ENCODE measurements around the gene BAX.

The BAX gene

DNA sequence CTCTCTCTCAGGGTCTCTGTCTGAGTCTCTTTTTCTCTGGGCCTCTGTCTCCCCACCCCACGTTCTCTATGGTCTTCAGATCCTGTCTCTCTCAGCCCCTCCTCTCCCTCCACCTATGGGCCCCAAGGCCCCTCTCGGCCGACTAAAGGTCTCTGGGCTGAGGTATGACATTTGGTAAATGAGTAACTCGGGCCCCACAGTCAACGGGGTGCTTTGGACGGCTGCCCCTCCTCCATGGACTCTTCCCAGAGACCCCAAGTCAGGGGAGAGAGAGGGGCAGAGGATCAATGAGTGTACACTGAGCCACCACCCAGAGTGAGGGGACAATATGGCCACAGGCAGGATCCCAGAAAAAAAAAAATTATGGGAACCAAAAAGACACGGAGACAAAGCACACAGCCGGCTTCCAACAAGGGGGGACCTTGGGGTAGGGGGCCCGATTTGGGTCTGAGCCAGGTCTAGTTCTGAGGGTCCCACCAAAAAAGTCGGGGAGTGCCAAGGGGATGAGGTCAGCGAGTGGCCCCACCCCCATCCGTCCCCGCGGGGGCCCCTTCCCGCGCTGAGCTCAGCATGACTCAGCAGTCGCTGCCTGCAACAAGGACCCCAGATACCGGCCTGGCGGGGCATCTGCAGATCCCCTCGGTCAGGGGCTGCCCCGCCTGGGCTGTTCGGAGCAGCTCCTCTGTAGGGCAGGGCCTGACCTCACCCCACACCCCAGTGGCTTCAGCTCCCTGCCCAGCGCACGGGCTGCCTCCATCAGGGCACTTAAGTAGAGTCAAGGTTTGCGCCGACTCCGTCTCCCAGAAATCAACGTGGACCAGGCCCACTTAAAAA is 8.9 kb downstream of the BAX start:
- DNase-seq = peak; percentile 83 to 88

DNA sequence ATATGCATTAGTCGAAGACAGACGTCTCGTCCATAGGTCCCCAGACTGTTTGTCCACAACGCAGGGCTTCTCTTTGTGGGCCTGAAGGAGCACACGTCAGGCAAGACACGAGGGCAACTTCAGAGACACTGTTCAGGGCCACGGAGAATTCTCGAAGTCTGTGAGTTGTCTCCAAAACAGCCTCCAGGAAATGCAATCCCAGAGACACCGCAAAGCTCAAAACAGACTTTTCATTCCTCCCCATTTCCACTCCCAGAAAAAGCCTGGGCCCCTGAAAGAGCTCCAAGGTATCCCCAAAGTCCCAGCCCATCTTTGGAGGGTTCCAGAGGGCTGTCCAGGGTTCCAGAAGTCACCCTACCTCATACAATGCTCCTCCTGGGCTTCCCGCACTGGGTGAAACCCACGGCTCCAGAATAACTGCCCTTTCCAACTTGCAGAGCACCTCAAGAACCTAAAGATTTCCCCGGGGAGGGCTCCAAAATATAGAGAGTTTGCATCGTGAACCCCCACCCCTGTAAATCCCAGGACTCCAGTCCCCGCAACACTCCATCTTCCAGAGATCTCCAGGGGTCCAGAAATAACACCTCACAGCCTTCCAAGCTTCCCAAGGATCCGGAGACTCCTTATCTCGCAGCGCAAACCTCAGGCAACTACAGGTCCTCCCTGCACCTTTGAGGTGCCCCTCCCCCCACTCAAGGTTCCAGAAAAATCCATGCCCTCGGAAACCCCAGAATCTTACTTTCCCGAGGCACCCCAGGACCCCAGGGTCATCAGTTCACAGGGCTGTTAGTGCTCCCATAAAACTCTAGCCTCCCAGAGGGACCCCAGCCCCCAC is 9.7 kb downstream of the BAX start:
- DNase-seq = no peak

DNA sequence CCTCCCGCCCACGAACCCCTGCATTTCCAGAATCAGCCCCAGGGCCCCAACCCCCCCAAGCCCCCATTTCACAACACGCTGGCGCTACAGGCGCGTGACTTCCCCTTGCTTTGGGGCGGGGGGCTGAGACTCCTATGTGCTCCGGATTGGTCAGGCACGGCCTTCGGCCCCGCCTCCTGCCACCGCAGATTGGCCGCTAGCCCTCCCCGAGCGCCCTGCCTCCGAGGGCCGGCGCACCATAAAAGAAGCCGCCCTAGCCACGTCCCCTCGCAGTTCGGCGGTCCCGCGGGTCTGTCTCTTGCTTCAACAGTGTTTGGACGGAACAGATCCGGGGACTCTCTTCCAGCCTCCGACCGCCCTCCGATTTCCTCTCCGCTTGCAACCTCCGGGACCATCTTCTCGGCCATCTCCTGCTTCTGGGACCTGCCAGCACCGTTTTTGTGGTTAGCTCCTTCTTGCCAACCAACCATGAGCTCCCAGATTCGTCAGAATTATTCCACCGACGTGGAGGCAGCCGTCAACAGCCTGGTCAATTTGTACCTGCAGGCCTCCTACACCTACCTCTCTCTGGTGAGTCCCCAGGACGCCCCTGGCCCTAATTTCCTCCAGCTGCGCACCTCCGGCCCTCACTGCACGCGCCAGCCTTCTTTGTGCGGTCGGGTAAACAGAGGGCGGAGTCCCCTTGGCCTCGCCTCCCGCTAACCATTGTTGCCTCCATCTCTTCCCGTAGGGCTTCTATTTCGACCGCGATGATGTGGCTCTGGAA is 10.5 kb downstream of the BAX start, which contains the start of gene FTL:
Gene FTL (plus strand): TSS at position 270 of the 766 bp plus-strand sequence. CDS start 199 bp downstream, at position 469.
- DNase-seq = peak; percentile 94 to 96

DNA sequence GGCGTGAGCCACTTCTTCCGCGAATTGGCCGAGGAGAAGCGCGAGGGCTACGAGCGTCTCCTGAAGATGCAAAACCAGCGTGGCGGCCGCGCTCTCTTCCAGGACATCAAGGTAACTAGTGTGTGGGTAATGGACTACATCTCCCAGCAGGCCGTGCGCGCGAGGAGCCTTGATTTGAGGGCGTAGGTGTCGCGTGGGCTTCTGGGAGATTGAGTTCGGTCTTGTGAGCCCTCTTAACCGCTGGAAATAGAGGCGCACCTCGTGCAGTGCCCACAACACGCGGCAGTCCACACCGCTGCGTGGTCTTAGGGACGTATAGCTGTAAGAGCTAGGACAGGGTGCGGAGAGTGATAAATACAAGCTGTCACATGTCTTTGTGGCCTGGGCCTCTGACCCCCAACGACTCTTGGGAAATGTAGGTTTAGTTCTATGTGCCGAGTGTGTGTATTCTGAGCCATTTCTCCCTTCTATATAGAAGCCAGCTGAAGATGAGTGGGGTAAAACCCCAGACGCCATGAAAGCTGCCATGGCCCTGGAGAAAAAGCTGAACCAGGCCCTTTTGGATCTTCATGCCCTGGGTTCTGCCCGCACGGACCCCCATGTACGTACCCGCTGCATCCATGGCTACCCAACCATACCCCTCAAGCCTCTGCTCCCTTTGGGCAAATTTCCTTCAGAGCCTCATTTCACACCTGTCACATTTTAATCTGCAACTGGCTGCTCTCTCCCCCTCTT is 11.3 kb downstream of the BAX start:
- DNase-seq = peak; percentile 94 to 95

DNA sequence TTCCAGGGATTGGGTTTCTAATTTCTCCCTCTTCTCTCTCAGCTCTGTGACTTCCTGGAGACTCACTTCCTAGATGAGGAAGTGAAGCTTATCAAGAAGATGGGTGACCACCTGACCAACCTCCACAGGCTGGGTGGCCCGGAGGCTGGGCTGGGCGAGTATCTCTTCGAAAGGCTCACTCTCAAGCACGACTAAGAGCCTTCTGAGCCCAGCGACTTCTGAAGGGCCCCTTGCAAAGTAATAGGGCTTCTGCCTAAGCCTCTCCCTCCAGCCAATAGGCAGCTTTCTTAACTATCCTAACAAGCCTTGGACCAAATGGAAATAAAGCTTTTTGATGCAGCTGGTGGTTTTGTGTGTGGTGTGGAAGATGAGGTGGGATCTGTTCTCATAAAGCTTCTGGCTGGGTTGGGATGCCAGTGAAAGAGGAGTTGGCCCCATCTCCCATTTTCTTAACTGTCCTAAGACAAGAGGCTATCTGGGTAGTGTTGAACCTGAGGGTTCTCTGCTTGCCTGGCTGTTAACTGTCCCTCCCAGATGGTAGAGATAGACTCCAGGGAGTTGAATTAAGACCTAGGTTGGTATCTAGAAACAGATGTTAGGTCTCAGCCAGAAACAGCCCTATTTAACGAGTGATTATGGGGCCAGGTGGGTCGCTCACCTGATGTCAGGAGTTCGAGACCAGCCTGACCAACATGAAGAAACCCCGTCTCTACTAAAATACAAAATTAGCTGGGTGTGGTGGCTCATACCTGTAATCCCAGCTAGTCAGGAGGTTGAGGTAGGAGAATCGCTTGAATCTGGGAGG is 12.1 kb downstream of the BAX start:
- DNase-seq = peak in 1 of 2 experiments; percentile 32

DNA sequence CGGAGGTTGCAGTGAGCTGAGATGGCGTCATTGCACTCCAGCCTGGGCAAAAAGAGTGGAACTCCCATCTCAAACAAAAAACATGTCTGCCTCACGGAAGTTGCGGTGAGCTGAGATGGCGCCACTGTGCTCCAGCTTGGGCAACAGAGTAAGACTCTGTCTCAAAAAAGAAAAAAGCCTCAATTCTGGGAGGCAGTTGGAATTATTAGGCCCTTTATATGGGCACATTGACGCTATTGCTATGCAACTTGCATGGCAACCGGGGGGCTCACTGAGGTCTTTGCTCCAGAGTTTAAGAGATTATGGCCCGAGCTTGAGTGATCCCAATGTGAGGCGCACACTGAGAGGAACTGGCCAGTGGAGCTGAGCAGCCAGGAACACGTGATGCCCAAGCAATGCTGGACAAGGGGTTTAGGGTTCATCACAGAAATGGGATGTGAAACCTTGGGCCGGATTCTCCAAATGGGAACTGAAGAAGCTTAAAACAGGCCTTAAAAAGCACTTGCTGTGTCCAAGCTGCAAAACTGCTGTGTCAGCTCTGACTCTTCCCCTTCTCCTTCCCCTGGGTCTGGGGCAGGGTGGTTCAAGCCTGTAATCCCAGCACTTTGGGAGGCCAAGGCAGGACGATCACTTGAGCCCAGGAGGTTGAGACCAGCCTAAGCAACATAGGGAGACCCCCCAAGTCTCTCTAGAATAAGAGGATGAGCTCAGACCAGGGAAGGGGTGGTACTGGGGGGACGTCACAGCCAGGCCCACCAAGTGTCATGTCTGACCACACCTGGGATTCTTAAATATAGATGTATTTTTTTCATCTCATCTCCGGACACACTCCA is 12.9 kb downstream of the BAX start:
- DNase-seq = peak in 1 of 2 experiments; percentile 31

DNA sequence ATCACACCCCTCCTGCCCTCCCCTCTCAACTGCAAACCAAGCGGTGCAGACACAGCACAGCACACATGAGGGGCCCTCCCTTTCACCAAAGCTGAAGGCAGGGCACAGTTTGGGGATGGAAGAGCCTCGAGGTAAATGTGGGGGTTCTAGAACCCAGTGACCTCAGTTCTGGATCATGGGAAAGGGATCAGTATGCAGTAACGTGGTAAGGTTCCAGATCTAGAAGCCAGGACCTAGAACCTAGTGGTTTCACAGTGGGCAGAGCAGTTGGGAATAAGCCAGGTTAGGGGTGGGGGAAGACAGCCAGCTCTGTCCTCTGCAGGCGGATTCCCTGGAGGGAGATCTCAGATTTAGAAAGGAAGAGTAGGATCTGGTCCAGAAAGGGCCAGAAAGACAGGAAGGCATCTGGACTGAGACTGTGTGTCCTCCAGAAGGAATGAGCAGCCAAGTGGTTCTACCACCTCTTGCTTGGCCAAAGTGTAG is 13.5 kb downstream of the BAX start:
- DNase-seq = no peak

DNA sequence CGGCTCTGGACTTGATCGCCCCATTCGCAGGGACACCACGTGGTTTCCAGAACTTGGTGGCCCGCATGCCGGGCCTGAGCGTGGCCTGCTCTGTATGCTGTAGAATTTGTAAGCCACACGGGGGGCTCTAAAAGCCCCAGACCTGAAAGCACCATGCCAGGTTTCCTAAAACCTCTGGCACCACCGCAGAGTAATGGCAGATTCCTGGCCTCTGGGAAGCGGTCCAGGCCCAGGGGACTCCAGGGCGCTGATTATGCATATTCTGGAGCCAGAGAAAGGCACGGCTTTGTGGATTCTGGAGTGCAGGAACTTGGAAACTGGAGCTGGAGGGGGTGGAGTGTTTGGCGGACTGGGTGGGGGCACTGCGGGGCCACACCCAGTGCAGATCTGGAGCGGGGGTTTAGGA is 14.1 kb downstream of the BAX start:
- no peak for DNase-seq

DNA sequence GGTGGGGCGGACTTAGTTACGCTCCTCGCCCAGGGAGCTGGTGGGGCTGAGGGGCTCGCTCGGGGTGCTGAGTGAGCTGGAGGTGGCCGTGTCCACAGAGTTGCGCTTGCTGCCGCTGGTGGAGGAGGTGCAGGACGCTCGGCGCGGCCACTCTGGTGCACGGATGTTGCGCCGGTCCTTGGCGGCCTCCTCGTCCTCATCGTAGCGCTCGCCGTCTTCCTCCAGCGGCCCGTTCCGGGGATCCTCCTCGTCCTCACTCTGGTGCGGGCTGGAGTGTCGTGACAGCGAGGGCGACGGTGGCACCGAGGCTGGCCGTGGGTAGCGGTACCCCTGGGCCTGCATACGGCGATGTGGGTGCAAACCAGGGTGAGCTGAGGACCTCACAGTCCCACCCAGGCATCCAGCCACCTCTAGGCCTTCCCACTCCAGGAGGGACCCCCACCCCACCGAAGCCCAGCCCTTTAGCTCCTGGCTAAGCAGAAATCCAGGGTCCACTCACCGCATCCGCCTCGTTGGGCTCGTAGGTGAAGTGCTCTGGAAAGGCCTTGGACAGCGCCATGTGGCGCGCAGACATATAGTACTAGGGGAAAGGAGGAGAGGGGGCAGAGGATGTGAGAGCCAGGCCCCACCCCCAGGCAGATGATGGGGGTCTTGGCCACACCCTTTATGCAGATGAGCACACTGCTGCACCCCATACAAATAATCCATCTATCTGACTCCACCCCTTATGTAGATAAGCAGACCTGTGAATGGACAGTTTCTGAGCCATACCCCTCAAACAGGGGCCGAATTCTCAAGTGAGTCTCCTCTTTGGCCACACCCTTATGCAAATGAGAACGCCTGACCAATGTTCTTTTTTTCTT is 14.8 kb downstream of the BAX start:
- no peak for DNase-seq

DNA sequence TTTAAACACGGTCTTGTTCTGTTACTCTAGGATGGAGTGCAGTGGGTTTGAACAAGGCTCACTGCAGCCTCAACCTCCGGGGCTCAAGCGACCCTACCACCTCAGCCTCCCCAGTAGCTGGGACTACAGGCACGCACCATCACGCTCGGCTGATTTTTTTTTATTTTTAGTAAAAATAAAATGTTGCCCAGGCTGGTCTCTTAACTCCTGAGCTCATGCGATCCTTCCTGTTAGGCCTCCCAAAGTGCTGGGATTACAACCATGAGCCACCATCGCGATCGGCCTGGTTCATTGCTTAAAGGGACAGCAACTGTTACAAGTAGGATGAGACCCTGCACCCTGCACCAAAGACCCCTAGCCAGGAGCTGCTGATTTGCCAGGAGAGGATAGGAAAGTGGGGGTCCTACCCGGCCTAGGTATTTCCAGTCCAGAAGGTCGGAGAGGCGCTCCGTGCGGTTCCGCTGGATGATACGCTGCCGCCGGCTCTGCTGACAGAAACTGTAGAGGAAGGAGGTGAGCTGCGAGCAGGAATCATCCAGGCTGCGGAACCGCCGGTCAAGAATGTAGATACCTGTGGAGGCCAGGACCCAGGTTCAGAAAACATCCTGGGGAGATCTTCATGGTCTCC is 15.6 kb downstream of the BAX start:
- no peak for DNase-seq

DNA sequence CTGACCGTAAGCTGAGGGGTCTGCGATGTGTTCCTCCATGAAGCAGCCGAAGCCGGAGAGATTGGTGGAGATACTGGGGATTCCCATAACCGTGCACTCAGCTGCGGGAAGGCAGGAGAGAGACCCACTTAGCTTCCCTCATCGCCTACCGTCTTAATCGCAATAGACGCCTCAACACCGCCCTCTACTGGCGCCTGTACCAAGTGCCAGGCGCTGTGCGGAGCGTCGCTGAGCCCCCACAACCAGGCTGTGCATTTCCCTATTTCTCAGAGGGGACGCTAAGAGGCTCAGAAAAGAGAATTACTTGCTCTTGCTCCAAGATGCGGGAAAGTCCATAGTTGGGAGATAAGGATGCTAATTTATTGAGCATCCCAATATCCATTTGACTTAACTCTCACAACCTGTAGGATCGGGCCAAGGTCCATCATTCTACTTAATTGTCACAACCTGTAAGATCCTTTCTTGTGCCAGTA is 16.3 kb downstream of the BAX start:
- peak; percentile 88 for DNase-seq

DNA sequence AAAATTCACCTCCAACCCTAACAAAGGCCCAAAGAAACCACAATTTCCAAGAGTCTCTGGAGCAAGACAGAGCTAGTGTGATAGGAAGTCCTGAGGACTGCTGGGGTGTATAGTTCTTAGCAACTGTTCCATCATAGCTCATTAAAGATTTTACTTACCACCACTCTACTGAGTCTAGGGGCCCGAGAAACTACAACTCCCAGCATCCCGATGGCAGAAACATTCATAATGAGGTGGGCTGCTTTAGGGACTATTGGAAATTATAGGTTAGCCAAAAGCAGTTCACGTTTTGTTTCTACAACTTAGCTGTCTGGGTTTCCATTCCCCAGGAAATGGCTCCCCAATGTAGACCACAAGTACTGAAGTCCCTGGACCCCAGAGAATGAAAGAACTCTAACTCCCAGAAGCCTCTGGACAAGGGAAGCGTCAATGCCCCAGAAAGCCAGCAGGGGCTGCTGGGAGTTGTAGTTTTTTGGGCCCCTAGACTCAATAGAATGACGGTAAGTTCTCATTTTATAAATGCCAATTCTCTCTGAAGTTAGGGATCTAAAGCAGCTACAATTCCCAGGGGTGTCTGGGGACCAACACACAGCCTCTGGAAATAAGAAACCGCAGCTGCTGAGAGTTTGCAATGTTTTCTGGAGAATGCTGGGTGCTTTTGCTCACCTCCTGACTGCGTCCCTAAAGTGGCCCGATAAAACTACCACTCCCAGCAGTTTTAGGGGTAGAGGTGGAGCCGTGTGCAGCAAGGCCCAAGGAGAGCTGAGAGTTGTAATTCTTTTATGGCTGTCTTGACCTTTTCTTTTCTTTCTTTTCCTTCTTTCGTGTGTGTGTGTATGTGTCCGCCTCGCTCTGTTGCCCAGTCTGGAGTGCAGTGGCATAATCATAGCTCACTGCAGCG is 21.5 kb downstream of the BAX start:
- DNase-seq = peak; percentile 56 to 57

DNA sequence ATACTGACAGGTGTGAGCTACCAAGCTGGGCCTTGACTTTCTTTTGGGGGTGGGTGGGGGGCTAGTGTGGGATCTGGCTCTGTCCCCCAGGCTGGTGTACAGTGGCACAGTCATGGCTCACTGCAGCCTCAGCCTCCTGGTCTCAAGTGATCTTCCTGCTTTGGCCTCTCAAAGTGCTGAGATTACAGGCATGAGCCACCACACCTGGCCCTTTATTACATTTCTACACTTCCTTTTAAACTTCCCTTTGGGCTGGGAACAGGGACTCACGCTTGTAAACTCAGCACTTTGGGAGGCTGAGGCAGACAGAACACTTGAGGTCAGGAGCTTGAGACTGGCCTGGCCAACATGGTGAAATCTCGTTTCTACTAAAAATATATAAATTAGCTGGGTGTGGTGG is 22.4 kb downstream of the BAX start:
- no peak for DNase-seq

DNA sequence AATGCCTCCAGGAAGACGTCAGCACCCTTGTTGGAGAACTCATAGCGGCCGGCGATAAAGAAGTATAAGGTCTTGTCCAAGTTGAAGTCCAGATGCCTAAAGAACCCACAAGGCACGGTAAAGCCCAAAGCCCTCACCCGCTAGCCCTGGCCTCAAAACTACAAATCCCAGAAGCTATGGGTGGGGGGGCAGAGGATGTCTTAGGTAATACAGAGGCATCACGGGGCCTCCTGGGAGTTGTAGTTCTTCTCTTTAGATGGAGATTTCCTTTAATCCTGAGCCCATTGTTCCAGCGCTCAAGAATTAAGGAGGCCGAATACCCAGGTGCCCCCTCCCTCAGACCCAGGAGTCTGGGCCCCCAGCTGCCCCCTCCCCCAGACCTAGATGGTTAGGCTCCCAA is 27.6 kb downstream of the BAX start:
- no peak for DNase-seq

DNA sequence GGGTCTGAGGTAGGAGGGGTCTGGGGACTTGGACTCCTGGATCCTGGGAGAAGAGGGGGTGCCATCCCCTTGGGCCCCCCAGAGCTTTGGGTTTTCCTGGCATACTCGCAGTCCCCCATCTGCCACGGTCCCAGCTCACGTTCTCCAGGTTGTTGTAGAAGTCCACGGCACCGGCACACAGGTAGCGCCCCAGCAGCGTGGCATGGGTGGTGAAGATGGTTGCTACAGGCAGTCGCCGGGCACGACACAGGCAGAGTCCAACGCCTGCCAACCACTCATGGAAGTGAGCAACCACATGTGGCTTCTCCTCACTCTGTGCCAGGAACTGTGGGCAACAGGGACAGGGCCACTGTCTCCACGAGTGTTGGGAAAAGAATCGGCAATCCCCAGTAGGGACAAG is 31.0 kb downstream of the BAX start:
- no peak for DNase-seq

DNA sequence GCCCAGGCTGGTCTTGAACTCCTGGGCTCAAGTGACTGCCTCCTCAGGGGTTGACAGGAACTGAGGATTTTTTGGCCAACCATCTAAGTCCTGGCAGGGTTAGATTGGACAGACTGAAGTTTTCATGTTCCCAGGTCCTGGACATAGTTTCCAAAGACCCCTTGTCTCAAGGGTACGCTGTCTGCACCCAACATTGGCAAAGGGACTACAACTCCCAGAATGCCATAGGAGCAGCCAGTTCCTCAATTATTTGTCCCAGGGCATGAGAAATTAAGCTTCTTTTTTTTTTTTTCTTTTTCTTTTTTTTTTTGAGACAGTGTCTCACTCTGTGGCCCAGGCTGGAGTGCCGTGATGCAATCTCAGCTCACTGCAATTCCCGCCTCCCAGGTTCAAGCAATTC is 31.5 kb downstream of the BAX start:
- DNase-seq = no peak

DNA sequence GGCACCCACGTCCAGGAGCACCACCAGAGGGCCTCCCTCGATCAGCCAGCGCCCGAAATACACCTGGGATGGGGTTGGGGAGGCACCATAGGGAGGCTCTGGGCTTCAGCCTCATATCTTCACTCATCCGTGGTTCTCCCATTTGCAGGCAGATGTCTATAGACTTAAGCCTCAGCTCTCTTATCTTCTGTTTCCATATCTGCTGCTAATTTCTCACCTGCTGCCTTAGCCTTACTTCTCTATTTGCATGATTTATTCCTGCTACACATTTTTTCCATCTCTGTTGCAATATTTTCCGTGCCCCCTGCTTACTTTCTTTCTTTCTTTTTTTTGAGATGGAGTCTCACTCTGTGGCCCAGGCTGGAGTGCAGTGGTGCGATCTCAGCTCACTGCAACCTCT is 32.6 kb downstream of the BAX start:
- DNase-seq = no peak

DNA sequence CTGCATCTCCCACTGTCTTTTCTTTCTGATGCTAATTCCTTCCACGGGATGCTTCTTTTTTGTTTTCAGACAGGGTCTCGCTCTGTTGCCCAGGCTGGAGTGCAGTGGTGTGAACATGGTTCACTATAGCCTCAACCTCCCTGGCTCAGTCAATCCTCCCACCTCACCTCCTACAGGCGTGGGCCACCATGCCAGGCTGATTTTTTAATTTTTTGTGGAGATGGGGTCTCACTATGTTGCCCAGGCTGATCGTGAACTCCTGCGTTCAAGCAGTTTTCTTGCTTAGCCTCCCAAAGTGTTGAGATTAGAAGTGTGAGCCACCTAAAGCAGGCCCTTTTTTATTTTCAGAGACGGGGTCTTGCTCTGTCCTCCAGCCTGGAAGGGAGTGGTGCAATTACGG is 33.6 kb downstream of the BAX start:
- no peak for DNase-seq

Data from activated T-cell treated with anti-CD3 and anti-CD28 coated beads, Interleukin-2, amount 50 U/mL, for 48 hours (primary cell).